ENCODE measurements around the gene CHTF18. TPM values are rescaled to one million over a fixed set of nuclear protein-coding genes. Genes with fewer than 3 reads are reported as not detected.

CHTF18 gene
- total and polyA plus RNA-seq, 2 experiments from 2014 or later = 61.3 to 129 TPM

DNA sequence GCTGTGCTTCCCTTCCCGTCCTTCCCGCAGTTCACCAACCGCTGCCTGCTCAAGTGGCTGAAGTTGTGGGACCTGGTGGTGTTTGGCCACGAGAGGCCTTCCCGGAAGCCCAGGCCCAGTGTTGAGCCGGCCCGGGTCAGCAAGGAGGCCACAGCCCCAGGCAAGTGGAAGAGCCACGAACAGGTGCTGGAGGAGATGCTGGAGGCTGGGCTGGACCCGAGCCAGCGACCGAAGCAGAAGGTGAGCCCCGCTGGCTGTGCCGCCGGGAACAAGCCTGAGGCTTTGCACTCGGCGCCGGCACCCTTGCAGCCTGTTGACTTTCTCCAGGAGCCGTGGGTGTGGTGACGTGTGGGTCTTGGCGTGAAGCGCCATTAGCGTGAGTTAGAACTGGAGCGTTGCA lies 2.7 kb downstream of the CHTF18 start (continued):
- TF ChIP-seq, protein P1, sequence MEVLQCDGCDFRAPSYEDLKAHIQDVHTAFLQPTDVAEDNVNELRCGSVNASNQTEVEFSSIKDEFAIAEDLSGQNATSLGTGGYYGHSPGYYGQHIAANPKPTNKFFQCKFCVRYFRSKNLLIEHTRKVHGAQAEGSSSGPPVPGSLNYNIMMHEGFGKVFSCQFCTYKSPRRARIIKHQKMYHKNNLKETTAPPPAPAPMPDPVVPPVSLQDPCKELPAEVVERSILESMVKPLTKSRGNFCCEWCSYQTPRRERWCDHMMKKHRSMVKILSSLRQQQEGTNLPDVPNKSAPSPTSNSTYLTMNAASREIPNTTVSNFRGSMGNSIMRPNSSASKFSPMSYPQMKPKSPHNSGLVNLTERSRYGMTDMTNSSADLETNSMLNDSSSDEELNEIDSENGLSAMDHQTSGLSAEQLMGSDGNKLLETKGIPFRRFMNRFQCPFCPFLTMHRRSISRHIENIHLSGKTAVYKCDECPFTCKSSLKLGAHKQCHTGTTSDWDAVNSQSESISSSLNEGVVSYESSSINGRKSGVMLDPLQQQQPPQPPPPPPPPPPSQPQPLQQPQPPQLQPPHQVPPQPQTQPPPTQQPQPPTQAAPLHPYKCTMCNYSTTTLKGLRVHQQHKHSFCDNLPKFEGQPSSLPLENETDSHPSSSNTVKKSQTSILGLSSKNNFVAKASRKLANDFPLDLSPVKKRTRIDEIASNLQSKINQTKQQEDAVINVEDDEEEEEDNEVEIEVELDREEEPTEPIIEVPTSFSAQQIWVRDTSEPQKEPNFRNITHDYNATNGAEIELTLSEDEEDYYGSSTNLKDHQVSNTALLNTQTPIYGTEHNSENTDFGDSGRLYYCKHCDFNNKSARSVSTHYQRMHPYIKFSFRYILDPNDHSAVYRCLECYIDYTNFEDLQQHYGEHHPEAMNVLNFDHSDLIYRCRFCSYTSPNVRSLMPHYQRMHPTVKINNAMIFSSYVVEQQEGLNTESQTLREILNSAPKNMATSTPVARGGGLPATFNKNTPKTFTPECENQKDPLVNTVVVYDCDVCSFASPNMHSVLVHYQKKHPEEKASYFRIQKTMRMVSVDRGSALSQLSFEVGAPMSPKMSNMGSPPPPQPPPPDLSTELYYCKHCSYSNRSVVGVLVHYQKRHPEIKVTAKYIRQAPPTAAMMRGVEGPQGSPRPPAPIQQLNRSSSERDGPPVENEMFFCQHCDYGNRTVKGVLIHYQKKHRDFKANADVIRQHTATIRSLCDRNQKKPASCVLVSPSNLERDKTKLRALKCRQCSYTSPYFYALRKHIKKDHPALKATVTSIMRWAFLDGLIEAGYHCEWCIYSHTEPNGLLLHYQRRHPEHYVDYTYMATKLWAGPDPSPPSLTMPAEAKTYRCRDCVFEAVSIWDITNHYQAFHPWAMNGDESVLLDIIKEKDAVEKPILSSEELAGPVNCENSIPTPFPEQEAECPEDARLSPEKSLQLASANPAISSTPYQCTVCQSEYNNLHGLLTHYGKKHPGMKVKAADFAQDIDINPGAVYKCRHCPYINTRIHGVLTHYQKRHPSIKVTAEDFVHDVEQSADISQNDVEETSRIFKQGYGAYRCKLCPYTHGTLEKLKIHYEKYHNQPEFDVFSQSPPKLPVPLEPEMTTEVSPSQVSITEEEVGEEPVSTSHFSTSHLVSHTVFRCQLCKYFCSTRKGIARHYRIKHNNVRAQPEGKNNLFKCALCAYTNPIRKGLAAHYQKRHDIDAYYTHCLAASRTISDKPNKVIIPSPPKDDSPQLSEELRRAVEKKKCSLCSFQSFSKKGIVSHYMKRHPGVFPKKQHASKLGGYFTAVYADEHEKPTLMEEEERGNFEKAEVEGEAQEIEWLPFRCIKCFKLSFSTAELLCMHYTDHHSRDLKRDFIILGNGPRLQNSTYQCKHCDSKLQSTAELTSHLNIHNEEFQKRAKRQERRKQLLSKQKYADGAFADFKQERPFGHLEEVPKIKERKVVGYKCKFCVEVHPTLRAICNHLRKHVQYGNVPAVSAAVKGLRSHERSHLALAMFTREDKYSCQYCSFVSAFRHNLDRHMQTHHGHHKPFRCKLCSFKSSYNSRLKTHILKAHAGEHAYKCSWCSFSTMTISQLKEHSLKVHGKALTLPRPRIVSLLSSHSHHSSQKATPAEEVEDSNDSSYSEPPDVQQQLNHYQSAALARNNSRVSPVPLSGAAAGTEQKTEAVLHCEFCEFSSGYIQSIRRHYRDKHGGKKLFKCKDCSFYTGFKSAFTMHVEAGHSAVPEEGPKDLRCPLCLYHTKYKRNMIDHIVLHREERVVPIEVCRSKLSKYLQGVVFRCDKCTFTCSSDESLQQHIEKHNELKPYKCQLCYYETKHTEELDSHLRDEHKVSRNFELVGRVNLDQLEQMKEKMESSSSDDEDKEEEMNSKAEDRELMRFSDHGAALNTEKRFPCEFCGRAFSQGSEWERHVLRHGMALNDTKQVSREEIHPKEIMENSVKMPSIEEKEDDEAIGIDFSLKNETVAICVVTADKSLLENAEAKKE (CRISPR knock-in tag; IDR thresholded peaks at IDR 0.05) = no peak
- TF ChIP-seq, protein P2, sequence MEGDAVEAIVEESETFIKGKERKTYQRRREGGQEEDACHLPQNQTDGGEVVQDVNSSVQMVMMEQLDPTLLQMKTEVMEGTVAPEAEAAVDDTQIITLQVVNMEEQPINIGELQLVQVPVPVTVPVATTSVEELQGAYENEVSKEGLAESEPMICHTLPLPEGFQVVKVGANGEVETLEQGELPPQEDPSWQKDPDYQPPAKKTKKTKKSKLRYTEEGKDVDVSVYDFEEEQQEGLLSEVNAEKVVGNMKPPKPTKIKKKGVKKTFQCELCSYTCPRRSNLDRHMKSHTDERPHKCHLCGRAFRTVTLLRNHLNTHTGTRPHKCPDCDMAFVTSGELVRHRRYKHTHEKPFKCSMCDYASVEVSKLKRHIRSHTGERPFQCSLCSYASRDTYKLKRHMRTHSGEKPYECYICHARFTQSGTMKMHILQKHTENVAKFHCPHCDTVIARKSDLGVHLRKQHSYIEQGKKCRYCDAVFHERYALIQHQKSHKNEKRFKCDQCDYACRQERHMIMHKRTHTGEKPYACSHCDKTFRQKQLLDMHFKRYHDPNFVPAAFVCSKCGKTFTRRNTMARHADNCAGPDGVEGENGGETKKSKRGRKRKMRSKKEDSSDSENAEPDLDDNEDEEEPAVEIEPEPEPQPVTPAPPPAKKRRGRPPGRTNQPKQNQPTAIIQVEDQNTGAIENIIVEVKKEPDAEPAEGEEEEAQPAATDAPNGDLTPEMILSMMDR (conservative IDR thresholded peaks at IDR 0.05; ENCODE audit: low read depth in 2 of 2) = no peak
- TF ChIP-seq, protein P3, sequence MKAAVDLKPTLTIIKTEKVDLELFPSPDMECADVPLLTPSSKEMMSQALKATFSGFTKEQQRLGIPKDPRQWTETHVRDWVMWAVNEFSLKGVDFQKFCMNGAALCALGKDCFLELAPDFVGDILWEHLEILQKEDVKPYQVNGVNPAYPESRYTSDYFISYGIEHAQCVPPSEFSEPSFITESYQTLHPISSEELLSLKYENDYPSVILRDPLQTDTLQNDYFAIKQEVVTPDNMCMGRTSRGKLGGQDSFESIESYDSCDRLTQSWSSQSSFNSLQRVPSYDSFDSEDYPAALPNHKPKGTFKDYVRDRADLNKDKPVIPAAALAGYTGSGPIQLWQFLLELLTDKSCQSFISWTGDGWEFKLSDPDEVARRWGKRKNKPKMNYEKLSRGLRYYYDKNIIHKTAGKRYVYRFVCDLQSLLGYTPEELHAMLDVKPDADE (IDR thresholded peaks at IDR 0.05) = no peak
- no peak for TF ChIP-seq JUNB (IDR thresholded peaks at IDR 0.05; ENCODE audit: unreplicated experiment)
- TF ChIP-seq POLR2AphosphoS5 (IDR thresholded peaks at IDR 0.05; ENCODE audit: low read depth) = no peak
- no peak for TF ChIP-seq CREB1 (CRISPR knock-in tag; IDR thresholded peaks at IDR 0.05; ENCODE audit: low read depth)
- no peak for TF ChIP-seq ZNF114 (CRISPR knock-in tag; IDR thresholded peaks at IDR 0.05)
